Inferior parietal cortex (tissue), 1 donor: Measurements from ENCODE around the gene SLC7A5.
"Not testable (repeated sequence)": the region's sequence is repeated elsewhere in the genome, so short reads cannot be mapped to it uniquely, and the experiment has no call there.

Experiments
- DNase-seq: peaks from one replicate; pipeline ENCODE4 v3.0.0-alpha.2; 2016; ENCODE audit errors: extremely low spot score

The SLC7A5 gene

GRCh38 chr16:87861300-87862099 is 7.8 kb downstream of the SLC7A5 start:
- DNase-seq, result not testable (repeated sequence)

GRCh38 chr16:87860553-87861299 is 8.6 kb downstream of the SLC7A5 start:
- no peak for DNase-seq

GRCh38 chr16:87858151-87858993 is 10.9 kb downstream of the SLC7A5 start:
- not testable (repeated sequence) for DNase-seq

- DNase-seq, result no peak
Measured at GRCh38 chr16:87856791-87857228, 12.5 kb downstream of the SLC7A5 start.

GRCh38 chr16:87855852-87856715 is 13.2 kb downstream of the SLC7A5 start:
- DNase-seq, result no peak

DNA sequence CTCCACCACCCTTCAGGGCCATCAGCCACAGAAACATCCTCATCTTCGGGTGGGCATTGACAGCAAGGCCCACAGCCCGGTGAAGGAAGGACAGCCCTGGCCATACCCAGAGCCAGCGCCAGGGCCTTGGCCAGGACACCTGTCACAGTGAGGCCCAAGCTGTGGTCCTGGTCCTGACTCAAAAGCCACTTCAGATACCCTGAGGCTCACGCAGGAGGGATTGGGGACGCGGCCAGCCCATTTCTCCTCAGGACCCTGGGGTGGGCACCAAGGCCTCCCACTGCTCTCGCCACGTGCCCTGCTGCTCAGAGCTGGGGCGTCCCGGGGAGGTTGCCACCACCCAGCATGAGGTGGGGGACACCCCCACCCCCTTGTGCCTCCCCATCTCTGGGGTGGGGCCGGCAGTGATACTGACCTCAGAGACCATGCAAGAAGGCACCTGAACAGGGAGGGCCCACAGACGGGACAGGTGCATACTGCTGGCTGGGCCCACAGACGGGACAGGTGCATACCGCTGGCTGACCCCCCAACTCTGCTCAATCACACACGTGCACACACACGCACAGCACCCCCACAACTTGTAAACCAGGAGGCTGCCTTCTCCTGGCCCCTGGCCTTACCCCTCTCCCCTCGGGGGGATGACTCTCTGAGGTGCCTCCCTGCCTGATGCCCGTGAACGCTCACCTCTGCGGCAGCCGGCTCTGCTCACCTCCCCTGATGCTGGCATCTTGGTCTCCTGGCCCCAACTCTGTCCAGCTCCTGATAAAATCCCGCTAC is 14.2 kb downstream of the SLC7A5 start:
- no peak for DNase-seq

DNA sequence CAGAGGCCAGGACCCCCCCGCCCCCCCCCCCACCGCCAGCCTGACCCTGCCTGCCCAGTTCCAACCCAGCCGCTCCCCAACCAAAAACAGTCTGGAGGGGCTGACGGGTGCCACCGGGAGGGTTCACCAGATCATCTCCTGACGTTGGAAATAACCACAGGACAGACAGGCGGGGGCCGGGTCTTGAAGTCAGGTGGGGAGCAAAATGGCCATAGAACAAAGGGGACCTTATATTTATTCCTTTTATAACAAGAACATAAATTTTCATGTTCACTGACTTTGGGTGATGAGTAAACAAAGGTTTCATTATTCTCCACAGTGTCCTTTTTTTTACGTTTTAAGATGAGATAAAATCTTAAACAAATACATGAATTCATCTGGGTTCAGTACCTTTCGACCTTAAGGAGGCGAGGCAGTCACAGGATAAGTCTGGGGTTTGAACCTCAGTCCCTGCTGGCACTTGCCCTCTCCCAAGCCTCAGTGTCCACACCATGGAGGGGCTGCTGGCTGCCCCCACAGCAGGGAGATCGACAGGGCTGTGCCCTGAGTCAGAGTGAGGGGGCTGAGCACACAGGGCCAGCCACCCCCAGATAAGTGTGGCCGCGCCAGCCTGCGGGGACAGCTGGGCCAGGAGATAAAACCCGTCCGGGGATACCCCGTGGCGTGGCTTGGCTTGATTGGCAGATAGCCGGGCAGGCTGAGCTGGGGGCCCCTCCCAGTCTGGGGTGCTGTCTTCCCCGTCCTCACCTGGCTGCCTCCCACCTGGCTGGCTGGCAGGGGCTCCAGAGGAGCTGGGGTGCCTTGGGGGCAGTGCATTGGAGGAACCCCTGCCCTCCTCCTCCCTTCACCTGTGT is 15.0 kb downstream of the SLC7A5 start:
- no peak for DNase-seq

GRCh38 chr16:87853411-87854052 is 15.8 kb downstream of the SLC7A5 start:
- peak; percentile 76 for DNase-seq

DNA sequence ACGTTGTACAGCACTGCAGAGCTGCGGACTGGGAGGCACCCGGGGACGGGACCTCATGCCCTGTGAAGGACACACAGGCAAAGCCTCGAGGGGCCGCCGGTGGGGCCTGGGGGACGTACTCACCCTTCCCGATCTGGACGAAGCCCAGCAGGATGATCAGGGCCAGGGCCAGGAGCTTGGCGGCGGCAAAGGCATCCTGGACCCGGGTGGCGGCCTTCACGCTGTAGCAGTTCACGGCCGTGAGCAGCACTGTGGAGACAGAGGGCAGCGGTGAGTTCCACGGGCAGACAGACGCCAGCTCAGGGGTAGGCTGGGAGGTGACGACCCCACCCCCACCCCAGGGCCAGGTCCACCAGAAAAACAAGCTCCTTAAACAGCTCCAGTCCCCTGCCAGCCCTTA is 17.7 kb downstream of the SLC7A5 start:
- no peak for DNase-seq

GRCh38 chr16:87851141-87851587 is 18.1 kb downstream of the SLC7A5 start:
- no peak for DNase-seq

GRCh38 chr16:87850009-87851006 is 19.0 kb downstream of the SLC7A5 start:
- peak; percentile 42 for DNase-seq

DNA sequence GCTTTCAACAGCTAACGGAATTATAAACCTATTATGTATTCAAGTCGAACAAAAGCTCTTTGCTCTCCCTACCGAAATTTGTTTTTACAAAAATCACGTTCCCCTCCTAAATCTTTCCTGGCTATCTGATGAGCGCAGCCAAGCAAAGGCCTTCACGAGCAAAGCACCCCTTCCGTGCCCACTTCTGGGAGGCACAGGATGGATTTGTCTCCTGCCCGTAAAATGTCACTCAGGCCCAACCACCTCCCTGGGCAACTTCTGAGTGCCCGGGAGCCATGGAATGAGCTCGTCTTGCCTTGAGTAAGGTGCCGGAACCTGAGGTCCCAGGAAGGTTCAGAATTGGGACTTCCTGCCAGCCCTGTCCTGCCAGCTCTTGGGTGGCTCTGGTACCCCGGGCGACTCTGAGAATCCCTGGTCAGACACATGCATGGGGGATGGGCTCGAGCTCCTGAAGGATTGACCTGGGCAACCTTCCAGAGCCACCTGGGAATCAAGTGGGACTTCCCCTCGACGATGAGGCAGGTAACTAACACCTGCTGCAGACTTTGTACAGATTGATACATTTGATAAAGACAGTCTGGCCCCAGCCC is 19.8 kb downstream of the SLC7A5 start:
- no peak for DNase-seq

DNA sequence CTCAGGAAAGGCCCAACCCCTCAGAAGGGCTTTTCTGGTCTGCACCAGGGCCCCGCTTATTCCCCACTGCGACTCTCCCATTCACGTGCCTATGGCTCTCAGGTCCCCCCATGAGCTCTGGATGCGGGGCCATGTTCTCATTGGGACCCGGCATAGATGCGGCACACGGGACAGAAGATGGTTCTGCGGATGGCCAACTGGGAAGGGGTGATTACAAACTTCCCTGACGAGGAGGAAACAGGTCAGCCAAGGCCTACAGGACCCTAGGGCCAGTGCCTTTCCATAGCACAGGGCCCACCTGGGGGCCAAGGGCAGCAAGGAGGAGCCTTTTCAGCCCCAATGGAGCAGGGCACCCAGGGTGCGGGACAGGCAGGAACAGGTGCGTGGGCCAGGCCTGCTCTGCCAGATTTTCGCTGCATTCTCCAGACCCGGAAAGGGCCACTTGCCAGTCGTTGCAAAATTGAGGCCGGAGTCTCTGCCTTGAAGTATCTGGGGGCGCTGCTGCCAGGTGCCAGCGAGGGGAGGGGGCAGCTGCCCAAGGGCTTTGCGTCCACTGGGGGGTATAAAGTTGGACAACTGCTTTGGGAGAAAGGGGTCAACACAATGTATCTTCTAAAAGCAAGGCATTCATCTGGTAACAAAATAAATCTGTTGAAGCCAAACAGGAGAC is 20.5 kb downstream of the SLC7A5 start:
- DNase-seq, result no peak

DNA sequence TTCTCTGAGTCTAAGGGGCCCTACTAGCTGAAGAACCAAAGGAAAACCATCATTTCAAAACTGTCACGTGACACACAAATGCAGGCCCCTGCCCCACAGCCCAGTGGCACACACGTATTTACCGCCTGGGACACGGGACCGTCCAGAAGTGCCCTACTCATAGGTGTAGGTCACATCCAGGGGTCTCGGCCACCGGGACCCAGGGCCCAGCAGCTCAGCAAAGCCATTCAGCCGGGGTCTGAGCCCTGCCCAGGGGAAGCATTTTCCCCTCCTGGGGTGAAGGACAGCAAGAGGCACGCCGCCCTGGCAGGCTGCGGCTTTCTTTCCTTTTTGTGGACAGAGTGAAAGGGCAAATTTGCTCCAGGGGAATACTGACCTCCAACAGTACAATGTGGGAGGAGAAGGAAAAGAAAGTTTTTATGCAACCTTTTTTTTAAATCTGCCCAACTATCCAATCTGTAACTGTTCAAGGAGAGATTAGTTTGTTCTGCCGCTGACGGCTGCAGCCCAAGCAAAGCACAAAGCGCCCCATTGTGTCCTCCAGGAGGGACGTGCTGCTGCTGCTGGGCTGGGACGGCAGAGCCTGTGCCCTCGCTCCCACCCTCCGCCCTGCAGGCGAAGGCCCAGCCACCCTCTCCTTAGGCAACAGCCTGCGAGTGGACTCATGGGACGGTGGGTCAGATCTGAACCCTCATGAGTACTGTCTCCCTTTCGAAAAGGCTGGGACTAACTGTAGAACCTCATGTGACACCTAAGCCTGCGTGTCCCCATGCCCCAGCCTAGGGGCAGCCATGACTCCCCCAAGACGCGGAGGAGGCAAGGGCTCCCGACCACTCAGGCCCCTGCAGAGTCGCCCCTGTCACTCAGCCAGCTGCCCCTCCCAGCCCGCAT is 21.3 kb downstream of the SLC7A5 start:
- peak; percentile 45 for DNase-seq

DNA sequence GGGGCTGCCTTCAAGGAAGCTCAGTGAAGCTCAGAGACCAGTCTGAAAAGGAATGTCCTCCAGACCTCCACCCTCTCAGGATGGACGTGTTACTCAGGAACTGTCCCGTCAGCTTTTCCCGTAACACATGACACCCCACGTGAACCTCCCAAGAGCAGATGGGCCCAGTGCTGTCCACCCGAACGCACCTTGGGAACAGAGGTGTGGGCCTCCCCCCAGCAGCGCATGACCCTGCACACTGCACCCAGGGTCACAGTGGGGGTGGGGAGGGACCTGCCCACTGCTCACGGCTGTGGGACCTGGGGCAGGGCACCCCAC is 21.9 kb downstream of the SLC7A5 start:
- DNase-seq, result no peak
